GM21717 (cell line): Measurements from ENCODE around the gene RAPGEF6.
"Not testable (repeated sequence)": the region's sequence is repeated elsewhere in the genome, so short reads cannot be mapped to it uniquely, and the experiment has no call there.

Experiments used
- ATAC-seq: cut with Tn5 transposase; IDR thresholded peaks from one replicate; pipeline ENCODE4 v1.9.1; 2021; ENCODE audit warnings: mild to moderate bottlenecking, moderate library complexity; ENCODE audit not compliant: unreplicated experiment

The RAPGEF6 gene

DNA sequence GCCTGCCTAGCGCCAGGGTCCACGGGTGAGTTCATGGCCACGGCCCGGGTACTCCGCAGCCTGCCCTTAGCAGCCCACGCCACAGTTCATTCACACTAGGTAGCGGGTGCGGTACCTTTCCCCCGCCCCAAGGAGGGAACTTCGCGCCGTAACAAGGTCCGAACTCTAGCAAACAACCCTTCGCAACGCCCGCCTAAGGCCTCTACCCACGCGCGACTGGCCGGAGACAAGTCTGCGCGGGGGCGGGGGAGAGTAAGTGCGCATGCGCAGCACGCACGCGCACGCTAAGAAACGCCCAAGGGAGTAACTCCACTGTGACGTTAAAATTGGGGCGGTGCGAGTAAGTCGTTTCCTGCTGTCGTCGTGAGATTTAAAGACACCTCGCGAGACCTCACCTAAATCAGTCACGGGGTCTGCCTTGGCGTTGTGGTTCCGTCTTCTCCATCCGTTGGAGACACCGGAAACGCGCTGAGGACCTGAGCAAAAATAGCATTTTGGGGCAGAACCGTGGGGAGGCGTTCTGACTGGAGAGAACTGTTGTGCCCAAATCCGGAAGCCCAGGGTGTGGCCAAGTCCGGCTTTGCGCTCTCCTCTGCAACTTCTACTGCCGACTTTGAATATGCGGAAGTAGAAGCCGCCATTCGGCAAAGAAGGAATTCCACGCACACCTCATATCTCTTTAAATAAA is at the start of gene RAPGEF6:
Gene RAPGEF6, minus strand, starts transcription at position 234 of the 688 bp plus-strand sequence. Its CDS starts 199 bp downstream, at position 35.
- ATAC-seq: peak; percentile 94

DNA sequence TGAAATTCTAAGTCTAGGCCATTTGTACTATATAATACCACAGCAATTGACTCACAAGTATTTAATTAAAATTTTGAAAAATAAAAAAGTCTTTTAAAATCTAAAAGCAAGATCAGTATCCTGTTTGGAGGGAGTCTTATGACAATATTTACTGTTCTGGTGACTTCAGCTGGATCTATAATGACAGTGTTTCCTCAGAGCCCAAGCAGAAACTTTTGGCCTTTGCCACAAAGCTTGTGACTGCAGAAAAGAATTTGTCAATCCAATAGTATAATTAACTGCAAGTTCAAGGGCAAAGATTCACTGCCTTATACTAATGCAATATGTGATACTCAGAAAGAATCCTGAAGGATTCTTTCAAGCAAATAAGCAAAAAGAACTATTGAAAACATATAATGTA is 49.6 kb upstream of the RAPGEF6 start:
- ATAC-seq: no peak

DNA sequence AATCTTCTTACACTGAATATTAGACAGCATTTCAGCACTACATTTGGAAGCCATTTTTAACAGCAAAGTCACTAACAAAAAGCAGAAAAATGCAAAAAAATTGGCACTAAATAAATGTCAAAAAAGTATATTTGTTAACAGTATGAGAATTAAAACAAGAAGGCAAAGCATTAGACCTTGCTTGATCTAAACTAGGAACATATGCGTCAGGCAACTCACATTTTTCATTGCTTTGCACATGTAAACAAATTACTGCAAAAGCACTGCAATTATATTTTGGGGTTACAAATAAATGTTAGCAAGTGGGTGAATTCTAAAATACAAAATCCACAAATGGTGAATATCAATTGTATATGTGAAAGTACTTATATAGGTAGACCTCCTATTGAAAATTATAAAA is 49.0 kb upstream of the RAPGEF6 start:
- no peak for ATAC-seq

- ATAC-seq: no peak
Observed at GRCh38 chr5:131682826-131683225, 47.8 kb upstream of the RAPGEF6 start.

- no peak for ATAC-seq
Observed at GRCh38 chr5:131682175-131682574, 47.1 kb upstream of the RAPGEF6 start.

DNA sequence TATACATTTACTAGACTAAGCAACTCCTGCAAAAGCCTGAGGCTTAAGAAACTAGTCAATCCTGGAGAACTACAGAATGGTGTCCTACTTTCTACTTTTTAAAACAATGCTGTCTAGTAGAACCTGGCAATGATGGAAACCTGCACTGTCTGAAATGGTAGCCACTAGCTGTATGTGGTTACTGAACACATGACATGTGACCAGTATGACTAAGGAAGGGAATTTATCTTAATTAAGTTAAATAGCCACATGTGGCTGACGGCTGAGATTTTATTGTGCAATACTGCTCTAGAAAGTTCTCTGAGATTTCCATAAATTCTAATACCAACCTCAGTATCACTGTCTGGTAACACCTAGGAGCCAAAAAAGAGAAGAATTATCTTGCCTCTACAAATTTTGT is 44.9 kb upstream of the RAPGEF6 start:
- no peak for ATAC-seq

DNA sequence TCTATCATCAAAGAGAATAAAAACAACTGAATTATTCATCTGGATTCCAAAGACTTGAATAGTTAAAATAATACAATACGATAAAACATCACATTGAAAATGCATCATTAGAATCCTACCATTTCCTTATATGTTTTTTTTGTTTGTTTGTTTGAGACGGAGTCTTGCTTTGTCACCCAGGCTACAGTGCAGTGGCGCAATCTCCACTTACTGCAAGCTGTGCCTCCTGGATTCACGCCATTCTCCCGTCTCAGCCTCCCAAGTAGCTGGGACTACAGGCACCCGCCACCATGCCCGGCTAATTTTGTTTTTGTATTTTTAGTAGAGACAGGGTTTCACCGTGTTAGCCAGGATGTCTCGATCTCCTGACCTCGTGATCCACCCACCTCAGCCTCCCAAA is 43.2 kb upstream of the RAPGEF6 start:
- not testable (repeated sequence) for ATAC-seq

- ATAC-seq: no peak
Observed at GRCh38 chr5:131677115-131677514, 42.1 kb upstream of the RAPGEF6 start.

GRCh38 chr5:131672776-131673175 is 37.7 kb upstream of the RAPGEF6 start:
- ATAC-seq: peak; percentile 44

- ATAC-seq: no peak
Observed at GRCh38 chr5:131671994-131672655, 37.1 kb upstream of the RAPGEF6 start.

DNA sequence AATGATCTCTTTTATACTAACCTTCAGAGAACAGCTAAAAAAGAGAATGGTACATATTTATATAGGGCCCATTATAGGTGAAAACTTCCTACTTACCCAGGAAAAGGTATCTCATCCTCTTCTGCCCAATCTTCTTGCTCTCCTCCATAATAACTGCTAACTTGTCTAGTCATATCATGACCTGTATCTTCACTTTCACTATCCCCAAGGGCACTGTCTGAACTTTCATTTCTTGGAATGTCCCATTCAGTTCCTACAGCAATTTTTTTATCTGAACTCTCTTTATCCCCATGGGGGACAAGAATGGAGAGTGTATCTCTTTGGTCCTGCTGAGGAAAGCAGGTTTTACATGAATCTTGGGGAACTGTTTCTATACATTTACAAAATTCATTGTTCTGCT is 36.4 kb upstream of the RAPGEF6 start:
- ATAC-seq: no peak

GRCh38 chr5:131664929-131665328 is 29.9 kb upstream of the RAPGEF6 start:
- ATAC-seq: no peak

GRCh38 chr5:131661933-131662332 is 26.9 kb upstream of the RAPGEF6 start:
- ATAC-seq: no peak

DNA sequence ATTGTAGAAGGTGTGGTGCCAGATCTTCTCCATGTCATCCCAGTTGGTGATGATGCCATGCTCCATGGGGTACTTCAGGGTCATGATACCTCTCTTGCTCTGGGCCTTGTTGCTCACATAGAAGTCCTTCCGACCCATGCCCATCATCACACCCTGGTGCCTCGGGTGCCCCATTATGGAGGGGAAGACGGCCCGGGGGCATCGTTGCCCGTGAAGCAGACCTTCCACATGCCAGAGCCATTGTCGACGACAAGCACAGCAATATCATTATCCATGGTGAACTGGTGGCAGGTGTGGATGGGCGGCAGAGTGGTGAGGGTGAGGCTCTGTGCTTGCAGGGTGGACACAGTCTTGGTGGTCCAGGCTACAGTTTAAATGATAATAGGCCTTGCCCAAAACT is 24.8 kb upstream of the RAPGEF6 start:
- ATAC-seq: no peak

- ATAC-seq: no peak
Observed at GRCh38 chr5:131659290-131659689, 24.3 kb upstream of the RAPGEF6 start.

GRCh38 chr5:131654776-131655175 is 19.7 kb upstream of the RAPGEF6 start:
- ATAC-seq: no peak

GRCh38 chr5:131654309-131654708 is 19.3 kb upstream of the RAPGEF6 start:
- ATAC-seq: no peak

DNA sequence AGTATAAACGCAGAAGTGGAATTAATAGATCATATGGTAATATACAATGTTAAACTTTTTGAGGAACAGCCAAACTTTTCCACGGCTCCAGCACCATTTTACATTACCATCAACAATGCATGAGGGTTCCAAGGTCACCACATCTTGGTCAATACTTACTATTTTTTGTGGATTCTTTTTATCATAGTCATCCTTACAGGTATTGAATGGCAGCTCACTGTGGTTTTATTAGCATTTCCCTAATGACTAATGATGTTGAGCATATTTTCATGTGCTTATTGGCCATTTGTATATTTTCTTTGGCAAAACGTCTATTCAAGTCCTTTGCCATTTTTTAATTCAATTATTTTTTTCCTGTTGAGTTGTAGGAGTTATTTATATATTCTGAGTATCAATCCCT is 14.1 kb upstream of the RAPGEF6 start:
- ATAC-seq: no peak

- ATAC-seq: peak; percentile 78
Observed at GRCh38 chr5:131647048-131647769, 12.2 kb upstream of the RAPGEF6 start.

- ATAC-seq: no peak
Observed at GRCh38 chr5:131644822-131645221, 9.8 kb upstream of the RAPGEF6 start.

DNA sequence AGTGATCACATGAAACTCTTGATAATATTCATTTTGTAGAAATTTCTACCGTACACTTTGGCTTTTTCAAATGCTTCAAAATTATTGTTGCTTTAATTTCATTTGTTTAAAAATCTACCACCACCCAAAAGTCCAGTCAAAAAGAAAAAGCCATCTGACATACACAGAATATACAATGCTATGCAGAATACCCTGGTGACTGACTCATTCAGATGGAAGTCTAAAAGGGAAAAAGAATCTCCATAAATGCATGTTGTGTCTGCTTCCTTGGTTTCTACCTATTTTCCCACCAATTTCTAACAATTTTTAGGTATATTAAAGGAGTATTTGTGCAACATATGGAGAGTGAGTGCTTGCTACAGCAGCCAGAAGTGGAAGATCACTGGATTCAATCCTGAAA is 9.3 kb upstream of the RAPGEF6 start:
- ATAC-seq: no peak

DNA sequence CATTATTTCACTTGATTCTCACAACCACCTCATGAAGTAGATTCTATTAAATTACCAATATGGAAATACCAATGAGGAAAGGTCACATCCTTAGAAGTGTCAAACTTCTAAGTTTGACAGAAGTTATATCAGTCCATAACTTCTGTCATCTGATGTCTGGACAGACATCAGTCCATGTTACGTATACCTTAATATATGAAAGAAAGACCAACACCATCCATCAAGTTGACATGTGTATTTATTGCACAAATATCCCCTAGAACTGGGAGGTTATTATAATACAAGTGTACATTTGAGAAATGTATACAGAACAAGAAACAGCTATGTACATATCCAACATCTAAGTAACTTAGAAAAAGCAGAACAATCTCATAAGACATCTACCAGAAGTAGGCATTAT is 6.5 kb upstream of the RAPGEF6 start:
- ATAC-seq: no peak
